NCI-H1105 (cell line): ENCODE measurements around the gene RUNX3.
A peak's percentile ranks its signal among the peaks of the same experiment; 100 is the strongest.

Experiments
- DNase-seq: peaks from one replicate; lab custom pipeline; 2025; lab: John Stamatoyannopoulos, UW

The RUNX3 gene

DNA sequence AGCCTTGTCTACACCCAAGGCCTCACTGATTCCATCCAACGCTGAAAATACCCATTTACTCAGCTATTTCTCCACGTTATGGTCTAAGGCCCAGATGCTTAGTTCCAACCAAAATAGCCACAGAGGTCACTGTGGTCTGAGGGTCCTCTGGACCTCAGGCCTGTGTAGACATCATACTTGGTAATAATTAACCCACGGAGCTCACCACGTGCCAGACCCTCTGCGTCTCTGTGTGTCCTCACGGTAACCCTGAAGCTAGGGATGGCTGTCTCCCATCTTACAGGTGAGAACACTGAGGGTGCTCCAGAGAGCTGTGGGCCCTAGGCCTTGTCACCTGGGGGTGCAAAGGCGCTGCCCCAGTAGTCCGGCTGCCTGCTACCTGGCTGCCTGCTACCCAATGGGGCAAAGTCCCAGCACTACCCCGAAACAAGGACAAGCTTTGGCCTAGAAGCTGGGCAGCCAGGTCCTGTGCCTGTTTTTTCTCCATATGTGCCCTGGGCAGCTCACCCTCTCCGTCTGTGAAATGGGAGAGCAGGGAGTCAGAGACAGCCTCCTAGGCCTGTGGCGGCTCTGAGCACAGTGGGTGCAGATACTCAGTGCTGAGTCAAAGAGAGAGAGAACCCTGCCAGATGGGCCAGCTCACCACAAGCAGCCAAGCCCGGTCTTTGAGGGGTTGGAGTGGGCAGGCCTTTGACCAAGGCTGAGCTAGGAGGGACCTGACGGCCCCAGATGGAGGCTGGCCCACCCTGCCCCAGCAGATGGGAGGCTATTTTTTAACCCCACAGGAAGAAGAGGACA, 17.0 kb upstream of the RUNX3 start:
- DNase-seq, result no peak

DNA sequence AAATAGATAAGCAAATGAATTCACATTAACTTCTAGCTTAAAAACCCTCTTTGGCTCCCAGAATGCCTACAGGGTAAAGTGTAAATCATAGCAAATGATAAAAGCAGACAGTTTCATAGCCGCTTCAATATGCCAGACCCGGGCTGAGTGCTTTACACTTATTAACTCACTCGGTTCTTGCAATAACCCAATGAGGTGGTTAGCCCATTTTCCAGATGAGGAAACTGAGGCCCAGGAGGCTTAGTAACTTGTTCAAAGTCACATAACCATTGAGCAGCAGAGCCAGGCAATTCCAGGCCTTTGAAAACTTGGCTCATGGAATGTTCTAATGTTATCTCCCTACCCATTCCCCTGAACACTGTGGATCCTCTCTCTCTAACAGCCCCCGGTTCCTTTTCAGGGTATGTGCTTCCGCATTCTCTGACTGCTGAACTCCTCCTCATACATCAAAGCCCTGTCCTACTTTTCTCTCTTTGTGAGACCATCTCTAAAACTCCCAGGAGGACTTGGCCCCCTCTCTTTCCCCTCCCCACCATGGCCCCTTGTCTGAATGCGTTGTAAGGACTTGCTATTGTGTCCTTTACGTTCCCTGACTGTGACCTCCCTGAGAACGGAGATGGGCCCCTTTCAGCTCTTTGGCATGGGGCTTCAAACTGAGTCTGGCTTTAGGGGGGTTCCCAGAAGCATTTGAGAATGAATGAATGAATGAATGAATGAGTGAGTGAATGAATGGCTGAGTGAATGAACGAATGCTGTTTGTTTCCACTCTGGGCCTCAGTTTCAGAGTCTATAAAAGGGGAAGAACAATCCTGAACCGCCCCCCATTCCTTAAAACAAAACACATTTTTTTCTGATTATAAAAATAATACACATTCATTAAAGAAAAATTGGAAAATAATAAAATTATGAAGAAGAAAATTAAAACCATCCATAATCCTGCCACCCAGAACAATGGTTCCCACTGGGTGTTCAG, 15.6 kb upstream of the RUNX3 start:
- DNase-seq, result no peak

DNA sequence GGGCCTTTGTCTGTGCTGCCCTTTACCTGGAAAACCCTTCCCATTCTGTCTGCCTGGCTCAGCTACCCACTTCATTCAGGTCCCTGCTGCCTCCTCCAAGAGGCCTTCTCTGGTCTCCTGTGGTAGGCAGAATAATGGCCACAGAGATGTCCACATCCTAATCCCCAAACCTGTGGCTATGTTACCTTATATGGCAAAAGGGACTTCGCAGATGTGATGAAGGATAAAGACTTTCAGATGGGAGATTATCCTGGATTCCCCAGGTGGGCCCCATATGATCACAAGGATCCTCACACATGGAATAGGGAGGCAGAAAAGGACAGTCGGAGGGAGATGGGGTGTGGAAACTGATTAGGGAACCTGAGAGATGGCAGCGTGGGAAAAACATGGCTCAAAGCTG, 14.2 kb upstream of the RUNX3 start:
- DNase-seq, result no peak

DNA sequence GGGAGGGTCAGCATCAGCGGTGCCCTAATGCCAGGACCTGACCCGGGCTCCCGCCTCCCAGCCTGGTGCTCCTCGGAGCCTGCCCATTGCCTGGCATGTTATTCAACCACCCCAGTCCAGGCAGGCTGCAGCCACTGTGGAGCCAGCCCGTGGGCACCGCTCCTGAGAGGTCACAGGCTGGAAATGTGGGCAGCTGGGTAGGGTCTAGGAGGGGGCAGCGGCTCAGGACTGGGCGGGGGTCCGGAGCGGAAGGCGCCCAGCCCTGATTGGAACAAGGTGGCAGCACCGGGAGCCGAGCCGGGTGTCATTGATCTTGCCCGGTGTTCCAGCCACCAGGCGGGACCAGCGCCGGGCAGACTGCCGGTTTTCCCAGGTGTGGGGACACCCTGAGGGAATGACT, 12.7 kb upstream of the RUNX3 start:
- DNase-seq, result no peak

DNA sequence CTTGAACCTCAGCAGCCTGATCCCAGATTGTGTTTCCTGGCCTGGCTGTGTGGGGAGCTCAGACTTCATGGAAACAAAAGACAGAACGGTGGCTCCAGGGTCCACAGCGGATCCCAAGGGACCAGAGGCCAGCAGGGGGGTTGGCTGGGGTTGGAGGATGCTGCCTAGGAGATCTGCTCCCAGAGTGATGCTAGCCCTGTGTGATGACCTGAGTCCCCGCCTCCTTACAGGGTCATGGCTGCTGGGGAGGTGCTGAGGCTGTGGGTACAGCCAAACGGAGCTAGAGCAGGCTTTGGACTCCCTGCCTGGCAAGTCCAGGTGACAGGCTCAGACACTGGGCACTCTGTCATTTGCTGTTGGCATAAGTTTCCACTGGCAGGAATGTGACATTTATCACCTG, 11.5 kb upstream of the RUNX3 start:
- no peak for DNase-seq

DNA sequence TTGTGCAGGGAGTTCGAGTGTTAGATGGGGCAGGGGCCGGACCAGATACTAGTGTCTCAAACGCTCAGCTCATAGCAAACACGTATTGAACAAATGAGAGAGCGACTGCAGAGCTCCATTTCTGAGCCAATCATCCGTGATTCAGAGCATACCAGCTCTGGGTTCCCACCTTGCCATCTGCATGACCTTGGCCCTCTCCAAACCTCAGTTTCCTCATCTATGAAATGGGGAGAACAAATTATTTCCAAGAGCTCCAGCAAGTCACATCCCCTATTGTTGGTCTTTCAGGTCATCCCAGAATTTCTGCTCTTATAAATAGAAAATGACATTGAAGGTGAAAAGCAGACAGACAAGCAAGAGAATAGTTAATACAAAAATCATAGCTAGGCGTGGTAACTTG, 10.2 kb upstream of the RUNX3 start:
- DNase-seq, result no peak

DNA sequence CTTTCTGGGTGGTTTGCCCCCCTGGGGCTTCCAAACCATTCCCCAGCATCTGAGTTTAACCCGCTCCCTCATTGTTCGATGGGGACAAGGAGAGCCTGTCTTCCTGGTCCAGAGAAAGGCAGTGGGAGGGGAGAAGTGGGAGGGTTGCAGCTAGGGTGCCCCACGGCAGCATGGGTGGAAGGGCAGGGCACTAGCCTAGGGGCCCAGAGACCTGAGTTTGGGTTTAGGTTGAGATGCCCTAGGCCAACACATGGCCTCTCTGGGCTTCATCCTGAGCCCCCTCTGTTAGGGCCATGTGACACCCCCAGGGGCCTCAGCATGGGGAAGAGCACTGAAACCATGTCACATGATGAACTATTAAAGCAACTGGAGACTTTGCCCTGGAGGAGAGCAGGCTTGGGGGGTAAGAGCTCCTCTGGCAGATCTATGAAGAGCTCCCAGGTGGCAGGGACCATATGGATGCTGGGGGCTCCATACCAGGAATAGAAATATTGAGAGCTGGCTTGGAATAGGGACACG, 9.7 kb upstream of the RUNX3 start:
- no peak for DNase-seq

DNA sequence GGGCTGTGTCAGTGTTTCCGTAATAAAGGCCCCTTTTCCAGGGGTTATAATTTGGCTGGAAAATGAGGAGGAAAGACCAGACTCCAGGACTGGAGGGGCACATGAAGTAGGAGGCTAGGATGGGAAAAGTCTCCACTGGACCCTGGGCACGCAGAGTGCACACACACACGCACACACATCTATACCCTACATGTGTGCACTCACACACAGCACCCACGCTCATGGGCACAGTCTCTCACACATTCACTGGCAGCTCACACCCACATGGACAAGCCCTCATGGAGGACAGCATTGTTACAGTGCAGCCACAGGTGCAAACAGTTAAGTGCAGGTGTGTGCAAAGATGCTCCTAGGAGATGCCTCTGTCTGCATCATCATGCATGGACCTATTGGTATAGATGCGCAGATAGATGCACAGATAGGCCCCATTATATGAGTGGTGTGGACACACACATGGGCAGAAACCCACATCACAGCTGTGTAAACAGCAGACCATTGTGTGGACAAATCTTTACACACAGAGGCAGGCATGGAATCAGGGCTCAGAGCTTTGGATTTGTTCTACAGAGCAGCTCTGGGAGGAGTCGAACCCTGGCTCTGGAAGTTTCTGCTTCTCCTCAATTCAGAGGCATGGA, 9.1 kb upstream of the RUNX3 start:
- DNase-seq, result no peak

DNA sequence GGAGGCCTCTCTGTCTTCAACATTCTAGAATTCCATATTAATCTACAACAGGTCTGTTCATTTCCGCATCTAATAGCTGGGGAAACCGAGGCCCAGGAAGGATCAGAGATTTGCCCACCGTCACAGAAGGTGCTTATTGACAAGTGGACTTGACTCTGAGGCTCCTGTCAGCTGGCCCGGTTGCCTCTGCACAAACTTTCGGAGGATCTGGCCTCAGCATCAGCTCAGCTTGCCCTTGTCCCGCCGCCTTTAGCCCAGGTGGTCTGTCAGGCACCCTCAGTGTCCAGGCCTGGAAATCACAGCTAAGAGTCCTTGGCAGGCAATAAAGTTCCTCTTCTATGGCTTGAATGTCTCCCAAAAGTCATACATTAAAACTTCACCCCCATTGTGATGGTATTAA, 8.2 kb upstream of the RUNX3 start:
- no peak for DNase-seq

DNA sequence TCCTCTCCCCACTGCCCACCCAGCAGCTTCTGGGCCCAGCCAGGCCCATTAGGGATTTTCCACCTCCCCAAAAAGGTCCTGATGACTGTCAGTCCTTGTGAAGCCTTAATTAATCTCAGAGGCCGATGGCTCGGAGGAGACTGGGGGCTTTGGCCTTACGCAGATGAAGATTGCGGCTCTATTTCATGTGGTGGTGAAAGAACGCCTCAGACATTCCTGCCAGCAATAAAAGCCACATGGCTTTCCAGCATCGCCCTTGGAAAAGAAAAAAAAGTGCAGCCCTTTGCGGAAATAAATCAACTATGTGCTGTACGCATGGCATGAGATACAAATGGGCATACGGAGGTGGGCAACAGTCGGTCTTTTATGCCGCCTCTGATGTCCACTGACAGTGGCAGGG, 6.6 kb upstream of the RUNX3 start:
- DNase-seq, result no peak

DNA sequence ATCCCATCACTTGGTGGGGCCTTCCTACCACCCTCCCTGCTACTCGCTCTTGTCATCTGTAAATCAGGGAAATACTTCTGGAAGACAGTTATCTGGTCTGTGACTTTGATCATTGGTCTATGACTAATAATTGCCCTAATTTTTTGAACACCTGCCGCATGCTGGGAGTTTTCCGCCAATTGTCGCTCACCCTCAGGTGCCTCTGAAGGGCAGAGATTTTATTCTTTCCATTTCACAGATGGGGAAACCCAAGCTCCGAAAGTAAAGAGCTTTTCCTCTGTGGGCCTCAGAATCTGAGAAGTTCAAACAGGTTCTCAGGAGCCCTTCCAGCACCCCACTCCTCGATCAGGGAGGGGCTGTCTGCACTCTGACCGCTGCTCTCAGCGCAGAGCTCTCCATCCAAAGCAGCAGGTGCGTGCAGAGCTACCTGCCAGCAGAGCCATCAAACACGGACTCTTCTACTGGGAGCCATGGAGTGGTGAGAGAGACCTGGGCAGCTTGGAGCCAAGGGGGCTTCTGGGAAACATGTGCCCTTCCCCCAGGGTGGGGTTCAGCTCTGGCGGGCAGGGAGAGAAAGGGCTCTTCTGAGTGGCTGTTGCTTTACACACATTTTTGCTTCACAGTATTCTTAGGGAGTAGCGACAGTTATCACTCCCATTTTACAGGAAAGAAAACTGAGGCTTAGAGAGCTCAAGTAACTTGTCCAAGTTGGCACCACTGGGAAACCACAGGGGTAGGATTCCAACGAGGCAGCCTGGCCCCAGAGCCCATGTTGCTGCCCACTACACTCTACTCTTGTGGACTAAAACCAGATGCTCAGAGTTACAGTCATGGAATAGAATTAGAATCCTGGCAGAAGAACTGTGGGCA, 5.8 kb upstream of the RUNX3 start:
- no peak for DNase-seq

DNA sequence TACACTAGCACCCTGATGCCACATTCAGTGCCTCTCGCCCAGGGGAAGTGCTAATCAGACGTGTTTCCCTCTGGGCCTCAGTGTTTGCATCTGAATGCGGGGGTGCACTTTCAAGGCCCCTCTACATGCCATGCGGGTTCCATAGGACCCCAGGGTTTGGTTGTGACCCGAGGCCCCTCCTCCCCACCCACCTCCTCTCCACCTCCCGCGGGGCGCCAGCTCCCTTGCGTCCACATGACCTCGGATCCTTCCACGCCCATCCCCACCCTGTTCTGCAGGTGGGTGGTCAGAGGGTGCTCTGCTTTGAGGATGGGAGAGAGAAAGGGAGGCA, 5.1 kb upstream of the RUNX3 start:
- DNase-seq, result no peak

DNA sequence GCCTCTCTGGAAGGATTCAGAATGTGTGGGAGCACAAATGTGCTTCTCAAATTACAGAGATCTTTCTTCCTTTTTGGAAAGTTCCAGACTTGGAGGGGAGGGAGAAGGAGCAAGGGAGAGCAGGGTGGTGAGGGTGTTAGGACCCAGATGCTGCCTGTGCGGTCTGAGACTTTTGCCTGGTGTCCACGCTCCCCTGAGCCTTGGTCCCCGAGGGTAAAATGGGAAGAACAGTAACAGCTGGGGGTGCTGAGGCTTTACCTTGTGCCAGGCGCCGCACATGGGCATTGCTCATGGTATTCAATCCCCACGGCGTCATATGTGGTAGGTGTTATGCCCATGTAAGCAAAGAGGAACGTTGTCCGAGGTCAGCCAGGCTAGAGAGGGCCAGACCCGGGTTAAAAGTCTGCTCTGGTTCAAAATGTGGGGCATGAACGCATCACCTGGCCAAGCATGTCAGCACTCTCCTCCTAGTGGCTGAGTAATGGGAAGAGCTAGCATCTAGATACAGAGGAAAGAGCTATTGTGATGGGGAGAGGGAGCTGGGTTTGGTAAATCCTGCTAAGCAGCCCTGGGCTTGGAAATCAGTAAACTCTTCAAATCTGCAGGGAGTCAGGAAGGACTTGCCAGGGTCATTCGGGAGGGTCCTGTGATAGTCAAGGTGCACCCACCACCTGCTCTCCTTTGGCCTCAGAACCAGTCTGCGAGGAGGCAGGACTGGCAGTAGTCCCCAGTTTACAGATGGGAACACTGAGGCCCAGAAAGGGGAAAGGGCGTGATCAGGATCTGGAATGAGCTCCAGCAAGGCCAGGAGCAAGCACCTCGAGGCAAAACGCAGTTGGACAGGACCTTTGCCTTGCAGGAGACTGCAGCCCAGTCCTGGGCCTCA, 4.5 kb upstream of the RUNX3 start:
- no peak for DNase-seq

DNA sequence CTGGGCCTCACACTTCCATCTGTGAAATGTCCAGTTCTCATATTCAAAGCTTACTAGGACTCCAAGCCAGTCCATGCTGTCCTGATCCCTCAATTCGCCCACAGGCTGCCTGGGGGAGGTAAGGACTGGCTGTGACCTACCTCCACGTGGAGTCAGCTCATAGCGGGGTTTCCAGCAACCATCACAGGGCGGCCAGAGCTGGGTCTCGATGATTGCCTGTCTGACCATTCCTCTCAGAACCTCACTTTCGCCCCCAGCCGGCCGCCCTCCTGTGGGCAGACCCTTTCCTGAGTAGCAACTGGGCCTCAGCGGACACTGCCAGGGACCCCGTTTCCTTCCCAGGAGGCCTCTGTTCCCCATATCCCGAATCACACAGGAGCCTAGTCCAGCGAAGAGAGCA, 3.4 kb upstream of the RUNX3 start:
- DNase-seq, result no peak

DNA sequence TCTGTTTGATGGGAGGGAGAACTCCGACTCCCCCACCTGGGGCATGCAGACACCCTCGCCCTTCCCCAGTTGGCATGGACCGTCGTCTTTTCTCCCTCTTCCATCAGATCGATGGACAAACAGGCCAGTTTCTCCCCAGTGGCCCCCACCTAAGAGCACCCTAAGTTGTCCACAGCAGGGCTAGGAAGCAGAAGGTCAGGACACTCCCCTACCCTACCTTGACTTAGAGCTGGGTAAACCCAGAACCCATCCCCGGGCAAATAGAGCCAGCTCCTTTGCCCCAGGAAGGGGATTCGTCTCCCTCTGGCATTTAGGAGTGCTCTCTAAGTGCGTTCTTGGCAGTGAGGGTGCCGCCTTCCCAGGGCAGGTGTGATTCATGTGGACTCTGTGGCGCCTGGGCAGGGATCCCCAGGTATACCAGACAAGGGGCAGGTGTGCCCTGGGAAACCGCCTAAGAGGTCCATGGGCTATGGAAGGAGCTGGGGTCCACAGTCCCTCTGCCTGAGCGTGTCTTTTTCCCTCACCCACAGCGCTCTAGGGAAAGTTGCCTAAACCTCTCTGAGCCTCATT, 2.7 kb upstream of the RUNX3 start:
- peak; percentile 85 for DNase-seq

DNA sequence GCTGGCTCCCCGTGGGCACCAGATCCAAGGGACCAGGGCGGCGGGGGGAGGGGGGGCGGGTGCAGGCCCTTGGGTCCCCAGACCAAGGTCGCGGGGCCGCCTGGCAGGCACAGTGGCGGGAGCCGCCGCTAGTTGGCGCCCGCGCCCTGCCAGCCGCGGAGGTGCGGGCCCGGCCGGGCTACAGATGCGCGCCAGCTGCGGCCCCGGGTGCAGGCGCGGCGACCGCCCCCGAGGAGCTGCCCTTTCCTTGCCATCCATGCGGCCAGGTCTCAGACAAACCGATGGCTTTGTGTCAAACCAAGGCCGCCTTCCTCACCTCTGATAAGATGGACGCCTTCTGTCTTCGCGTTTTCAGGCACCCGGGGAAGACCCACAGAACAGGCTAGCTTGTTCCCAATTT, 2.2 kb upstream of the RUNX3 start:
- DNase-seq, result peak; percentile 43

DNA sequence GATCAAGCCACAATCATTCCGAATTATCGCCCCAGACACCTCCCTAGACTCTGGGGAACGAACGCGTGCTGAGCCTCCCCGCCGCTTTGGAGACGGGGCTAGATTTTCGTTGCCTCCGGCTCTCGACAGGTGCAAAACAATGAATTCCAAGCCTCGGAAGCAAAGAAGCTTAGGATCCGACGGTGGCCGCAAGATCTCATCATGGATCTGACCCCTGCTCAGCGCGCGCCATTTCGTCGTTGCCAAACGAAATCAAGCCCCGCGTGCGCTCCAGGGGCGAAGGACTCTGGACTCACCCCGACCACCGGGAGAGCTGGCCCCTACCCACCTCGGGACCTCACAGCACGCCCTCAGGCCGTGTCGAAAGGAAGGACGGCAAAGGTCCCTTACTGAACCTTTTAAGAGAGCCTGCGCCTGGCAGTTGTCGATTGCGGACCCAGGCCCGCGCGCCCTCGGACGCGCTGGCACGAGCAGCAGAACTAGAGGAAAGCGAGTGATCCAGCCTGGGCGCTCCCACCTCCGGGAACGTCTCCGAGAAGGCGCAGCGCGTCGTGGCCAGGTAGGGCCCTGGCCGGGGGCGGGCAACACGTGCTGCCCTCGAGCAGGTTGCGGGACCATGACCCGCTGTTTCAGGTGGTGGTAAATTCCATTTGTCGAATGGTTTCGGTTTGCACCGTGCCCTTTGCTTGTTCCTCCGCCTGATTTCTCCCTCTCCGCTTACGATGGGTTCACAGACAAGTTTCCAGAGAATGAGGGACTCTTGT, 1.6 kb upstream of the RUNX3 start:
- no peak for DNase-seq

DNA sequence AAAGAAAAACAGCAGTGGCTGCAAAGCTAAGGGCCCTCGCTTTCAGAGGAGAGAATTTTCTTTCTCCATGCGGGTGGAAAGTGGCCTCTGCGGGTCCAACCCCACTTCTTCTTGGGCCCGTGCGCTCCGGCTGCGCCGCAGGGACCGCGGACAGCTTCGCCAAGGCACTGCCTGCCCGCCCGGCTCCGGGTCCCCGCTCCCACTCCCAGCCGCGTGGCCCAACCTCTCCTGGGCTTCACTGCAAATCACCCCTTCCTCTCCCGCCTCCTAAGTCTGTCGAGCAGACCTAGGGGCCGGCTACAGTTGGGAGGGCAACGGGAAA, 1.0 kb upstream of the RUNX3 start:
- no peak for DNase-seq

DNA sequence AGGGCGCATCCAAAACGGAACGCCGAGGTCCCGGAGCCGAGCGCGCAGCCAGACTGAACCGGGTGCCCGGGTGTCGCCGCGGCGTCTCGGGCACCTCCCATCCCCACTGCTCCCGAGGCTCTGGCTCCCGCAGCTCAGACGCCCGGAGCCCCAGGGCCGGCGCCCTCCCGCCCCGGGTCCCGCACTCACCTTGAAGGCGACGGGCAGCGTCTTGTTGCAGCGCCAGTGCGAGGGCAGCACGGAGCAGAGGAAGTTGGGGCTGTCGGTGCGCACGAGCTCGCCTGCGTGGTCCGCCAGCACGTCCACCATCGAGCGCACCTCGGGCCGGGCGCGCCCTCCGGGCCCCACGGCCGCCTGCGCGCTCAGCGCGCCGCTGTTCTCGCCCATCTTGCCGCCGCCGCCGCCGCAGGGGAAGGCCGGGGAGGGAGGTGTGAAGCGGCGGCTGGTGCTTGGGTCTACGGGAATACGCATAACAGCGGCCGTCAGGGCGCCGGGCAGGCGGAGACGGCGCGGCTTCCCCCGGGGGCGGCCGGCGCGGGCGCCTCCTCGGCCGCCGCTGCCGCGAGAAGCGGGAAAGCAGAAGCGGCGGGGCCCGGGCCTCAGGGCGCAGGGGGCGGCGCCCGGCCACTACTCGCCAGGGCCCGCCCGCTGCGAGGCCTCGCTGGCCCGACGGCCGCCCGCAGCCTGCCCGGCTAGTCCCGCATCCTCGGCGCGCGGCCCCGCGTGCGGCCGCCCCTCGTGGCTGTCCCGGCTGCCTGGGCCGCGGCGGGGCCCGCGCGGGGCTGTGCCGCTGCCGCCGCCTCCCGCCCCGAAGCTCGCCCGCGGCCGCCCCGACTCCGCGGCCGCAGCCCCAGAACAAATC, 447 bp downstream of the RUNX3 start:
- peak; percentile 37 for DNase-seq
